NCI-H1436 (cell line): ENCODE results near the gene BCL2L1.

Experiments
- DNase-seq: peaks from one replicate; lab custom pipeline; 2025; lab: John Stamatoyannopoulos, UW

BCL2L1 gene

GRCh38 chr20:31691646-31692275, 30.9 kb downstream of the BCL2L1 start:
- no peak for DNase-seq

- DNase-seq = no peak
Measured at GRCh38 chr20:31690124-31690666, 32.5 kb downstream of the BCL2L1 start.

GRCh38 chr20:31689141-31689540, 33.5 kb downstream of the BCL2L1 start:
- no peak for DNase-seq

DNA sequence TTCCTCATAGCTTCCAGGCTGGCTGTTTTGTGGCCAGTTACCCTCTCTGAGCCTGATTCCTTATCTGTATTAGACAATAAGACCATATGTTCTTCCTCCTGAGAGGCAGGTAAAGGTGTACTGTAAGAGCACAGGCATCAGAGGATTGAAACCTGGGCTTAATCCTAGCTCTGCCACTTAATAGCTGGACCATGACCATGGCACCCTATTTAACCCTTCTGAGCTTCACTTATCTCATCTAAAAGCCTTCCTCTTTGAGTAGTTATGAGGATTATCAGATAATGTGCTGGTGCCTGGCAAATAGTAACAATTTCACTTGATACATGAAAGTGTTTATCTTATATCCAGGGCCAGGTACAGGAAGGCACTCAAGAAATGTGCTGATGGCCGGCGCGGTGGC, 34.9 kb downstream of the BCL2L1 start:
- DNase-seq = no peak

DNA sequence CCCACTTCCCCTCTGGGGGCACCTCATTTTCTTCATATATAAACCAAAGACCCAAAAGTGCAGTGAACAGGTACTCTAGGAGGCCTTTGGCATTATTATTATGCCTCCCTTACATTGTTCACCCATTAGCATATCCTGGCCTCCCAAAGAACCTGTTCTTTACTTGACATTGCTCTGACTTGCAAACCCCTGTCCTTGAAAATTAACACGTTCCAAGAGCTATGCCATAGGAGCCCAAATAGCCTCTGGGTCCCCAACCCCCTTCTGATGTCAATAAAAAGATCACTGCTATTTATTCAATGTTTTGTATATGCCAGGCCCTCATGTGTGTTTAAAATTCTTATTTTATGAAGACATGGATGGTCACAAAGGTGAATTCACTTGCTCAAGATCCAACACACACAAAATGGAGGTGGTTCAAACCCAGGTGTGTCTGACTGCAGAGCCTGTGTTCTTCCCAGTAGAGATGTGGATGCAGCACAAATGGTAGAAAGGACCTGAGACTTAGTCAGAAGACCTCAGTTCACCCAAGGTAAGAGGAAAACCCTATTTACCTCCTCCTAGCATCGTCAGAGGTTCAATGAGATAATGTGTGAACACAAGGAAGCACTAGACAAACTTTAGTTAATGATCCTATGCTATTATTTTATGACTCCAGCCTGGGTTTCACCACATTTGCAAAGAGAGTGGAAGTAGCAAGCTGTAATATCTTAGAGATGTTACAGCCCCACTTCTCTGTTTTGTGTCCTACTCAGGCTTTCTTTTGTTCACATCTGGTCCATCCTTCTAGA, 36.6 kb downstream of the BCL2L1 start:
- DNase-seq = no peak

DNA sequence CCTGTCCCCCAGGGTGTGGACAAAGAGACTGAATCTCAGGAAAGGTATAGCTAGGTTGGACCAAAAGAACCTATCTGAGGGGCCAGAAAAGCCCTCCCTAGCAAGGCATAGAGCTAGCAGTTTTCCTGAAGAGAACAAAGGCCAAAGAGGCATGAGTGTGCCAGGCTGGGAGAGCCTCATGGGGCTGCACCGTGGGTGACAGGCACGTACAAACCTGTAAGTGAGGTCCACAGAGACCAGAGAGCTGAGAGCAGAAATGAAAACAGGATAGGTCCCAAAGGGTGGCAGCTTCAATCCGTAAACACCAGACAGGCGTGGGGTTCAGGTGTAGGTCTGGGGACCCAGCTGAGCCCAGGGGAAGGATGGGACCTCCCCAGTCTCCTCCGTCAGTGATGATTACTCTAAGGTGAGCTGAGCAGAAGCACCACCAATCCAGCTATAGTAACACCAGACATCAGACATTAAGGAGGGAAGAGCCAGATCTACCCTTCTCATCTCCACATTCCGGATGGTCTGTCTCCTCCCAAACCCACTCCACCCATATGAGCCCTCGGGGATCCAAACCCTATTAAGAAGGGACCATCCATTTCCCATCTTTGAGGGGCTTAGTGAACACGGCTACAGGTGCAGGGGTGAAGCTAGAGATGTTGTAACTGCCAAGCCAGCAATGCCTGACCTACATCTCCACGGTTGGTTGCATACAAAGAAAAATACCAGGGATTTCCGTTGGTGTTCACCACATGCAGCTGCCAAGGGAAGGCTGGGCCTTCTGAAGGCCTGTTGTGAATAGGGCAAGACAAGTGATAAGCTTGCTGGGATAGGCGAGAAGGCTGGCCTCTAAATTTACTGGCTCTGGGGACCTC, 38.3 kb downstream of the BCL2L1 start:
- peak; percentile 20 for DNase-seq

GRCh38 chr20:31682927-31683326, 39.7 kb downstream of the BCL2L1 start:
- DNase-seq = no peak

DNA sequence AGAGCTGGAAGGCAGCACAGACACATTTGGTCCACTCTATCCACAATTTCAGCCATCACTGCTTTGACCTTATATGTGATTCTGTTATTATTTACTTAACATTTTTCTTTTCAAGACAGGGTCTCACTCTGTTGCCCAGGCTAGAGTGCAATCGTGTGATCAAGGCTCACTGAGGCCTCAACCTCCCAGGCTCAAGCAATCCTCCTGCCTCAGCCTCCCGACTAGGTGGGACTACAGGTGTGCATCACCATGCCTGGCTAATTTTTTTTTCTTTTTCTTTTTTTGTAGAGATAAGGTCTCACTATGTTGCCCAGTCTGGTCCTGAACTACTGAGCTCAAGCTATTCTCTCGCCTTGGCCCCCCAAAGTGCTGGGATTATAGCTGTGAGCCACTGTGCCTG, 40.3 kb downstream of the BCL2L1 start:
- no peak for DNase-seq

DNA sequence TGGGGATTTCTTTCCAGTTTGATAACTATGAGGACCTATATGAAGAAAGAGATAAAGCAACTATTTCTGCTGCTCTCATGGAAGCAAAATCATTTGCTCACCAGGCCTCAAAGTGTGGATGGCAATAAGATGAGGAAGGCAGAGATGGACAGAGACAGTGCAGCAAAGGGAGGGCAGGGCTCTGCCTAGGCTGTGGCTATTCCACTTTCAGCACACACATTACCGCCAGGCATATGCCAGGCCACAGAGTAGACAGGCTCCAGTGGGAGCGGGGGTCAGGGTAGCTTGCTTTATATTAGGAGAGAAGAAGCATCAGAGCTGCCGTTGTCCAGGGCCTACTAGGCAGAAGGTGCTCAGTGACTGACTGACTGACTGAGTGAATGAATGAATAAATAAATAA, 40.9 kb downstream of the BCL2L1 start:
- no peak for DNase-seq

DNA sequence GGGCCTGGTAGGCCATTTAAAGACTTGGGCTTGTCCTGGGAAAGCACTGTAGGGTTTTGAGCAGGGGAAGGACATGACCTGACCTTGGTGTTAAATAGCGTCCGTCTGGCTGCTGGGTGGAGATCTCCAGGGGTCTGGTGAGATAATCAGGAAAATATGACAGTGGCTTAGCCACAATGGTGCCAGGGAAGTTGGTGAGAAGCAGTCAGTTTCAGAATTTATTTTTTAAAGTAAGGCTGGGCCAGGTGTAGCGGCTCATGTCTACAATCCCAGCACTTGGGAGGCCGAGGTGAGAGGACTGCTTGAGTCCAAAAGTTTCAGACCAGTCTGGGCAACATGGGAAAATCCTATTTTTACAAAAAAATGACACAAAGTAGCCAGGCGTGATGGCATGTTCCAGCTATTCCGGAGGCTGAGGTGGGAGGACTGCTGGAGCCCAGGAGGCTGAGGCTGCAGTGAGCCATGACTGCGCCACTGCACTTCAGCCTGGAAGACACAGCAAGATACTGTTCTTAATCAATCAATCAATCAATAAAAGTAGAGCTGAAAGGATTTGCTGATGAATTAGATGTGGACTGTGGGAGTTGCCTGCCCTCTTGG, 41.4 kb downstream of the BCL2L1 start:
- DNase-seq = no peak

GRCh38 chr20:31680286-31681127, 42.2 kb downstream of the BCL2L1 start:
- no peak for DNase-seq

DNA sequence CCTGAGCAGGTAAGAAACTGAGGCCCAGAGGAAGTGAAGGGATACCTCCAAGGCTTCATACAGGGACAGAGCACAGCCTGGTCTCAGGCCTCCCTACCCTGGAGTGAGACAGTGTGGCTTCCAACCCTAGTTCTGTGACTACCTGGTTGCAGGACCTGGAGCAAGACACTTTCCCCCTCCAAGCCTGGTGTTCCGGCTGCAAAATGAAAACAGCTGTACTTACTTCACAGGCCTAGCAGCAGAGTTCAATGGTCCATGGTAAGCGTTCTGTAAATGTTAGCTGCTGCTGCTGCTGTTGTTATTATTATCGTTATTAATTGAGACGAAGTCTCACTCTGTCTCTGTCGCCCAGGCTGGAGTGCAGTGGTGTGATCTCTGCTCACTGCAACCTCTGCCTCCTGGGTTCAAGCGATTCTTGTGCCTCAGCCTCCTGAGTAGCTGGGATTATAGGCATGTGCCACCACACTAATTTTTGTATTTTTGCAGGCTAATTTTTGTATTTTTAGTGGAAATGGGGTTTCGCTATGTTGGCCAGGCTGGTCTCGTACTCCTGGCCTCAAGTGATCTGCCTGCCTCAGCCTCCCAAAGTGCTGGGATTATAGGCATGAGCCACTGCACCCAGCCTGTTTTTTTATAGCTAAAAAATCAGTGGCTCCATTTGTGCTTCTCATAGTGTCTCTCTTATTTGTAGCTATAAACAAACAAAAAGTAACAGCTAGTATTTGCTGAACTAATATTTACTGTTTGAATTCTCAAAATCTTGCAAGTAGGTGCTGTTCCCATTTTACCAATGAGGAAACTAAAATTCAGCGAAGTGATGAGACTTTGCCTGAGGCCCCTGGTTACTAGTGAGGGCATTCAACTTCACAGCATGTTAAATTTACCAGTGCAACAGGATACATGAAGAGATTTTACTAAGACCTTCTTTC, 43.0 kb downstream of the BCL2L1 start:
- no peak for DNase-seq

GRCh38 chr20:31678389-31679356, 44.0 kb downstream of the BCL2L1 start:
- no peak for DNase-seq

DNA sequence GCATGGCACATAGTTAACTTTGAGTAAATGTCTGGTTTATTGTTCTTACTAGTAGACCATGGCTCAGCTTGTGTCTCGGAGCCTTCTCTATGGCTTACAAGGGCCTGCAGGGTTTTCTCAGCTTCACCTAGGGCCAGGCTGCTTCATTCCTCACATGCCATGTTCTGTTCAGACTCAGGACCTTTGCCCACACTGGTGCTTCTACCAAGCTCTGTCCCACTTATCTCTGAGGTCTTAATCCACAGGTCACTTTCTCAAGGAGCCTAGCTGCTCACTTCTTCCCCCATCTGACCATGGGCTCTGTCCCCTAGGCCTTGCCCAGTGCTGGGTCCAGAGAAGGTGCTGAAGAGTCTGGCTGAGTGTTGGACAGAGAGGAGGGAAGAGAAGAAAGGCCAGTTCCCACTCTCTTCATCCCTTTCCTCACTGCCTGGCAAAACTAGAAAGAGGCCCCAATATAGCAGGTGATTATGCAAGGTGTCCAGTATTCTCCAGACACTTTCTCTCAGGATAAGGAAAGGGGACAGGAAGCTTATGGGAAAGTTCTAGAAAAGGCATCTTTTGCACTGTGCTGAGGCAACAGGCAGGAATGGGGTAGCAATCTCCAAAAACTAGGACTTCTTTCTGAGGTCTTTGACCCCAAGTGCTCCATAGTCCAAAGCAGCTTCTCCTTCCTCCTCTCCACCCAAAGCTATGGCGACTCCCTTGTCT, 45.0 kb downstream of the BCL2L1 start:
- DNase-seq = no peak

- no peak for DNase-seq
Measured at GRCh38 chr20:31676609-31676989, 46.1 kb downstream of the BCL2L1 start.

- no peak for DNase-seq
Measured at GRCh38 chr20:31675828-31676608, 46.6 kb downstream of the BCL2L1 start.
